ENCODE results near the gene CYP2S1.

CYP2S1 gene

GRCh38 chr19:41238244-41238643 lies 45.2 kb downstream of the CYP2S1 start:
- no peak for TF ChIP-seq CTCF (IDR thresholded peaks at IDR 0.05; ENCODE audit: control insufficient read depth, extremely low read depth, insufficient read depth)
- no peak overlapping the region for H3K4me3 ChIP-seq (ENCODE audit: low read depth, low read length)
- DNase-seq (ENCODE audit: low read depth) = no peak

- TF ChIP-seq CTCF (IDR thresholded peaks at IDR 0.05; ENCODE audit: control insufficient read depth, extremely low read depth, insufficient read depth) = no peak
- H3K4me3 ChIP-seq (ENCODE audit: low read depth, low read length) = no peak overlapping the region
- no peak for DNase-seq (ENCODE audit: low read depth)
Observed at GRCh38 chr19:41239363-41239762, 46.3 kb downstream of the CYP2S1 start.

- no peak overlapping the region for H3K4me3 ChIP-seq (ENCODE audit: low read depth, low read length)
- TF ChIP-seq CTCF (IDR thresholded peaks at IDR 0.05; ENCODE audit: control insufficient read depth, extremely low read depth, insufficient read depth) = no peak
- DNase-seq (ENCODE audit: low read depth) = no peak
Observed at GRCh38 chr19:41239961-41240574, 47.0 kb downstream of the CYP2S1 start.

GRCh38 chr19:41241859-41242258 lies 48.8 kb downstream of the CYP2S1 start:
- no peak overlapping the region for H3K4me3 ChIP-seq (ENCODE audit: low read depth, low read length)
- no peak for TF ChIP-seq CTCF (IDR thresholded peaks at IDR 0.05; ENCODE audit: control insufficient read depth, extremely low read depth, insufficient read depth)
- no peak for DNase-seq (ENCODE audit: low read depth)

GRCh38 chr19:41244117-41244516 lies 51.1 kb downstream of the CYP2S1 start:
- no peak for TF ChIP-seq CTCF (IDR thresholded peaks at IDR 0.05; ENCODE audit: control insufficient read depth, extremely low read depth, insufficient read depth)
- no peak overlapping the region for H3K4me3 ChIP-seq (ENCODE audit: low read depth, low read length)
- DNase-seq (ENCODE audit: low read depth) = no peak

- no peak for TF ChIP-seq CTCF (IDR thresholded peaks at IDR 0.05; ENCODE audit: control insufficient read depth, extremely low read depth, insufficient read depth)
Observed at GRCh38 chr19:41245843-41246242, 52.8 kb downstream of the CYP2S1 start.

GRCh38 chr19:41248895-41249294 lies 55.9 kb downstream of the CYP2S1 start:
- TF ChIP-seq CTCF (IDR thresholded peaks at IDR 0.05; ENCODE audit: control insufficient read depth, extremely low read depth, insufficient read depth) = no peak
- no peak overlapping the region for H3K4me3 ChIP-seq (ENCODE audit: low read depth, low read length)
- no peak for DNase-seq (ENCODE audit: low read depth)

More at GRCh38 chr19:41245843-41246242, 52.8 kb downstream of the CYP2S1 start:
- DNase-seq (ENCODE audit: low read depth) = no peak
- H3K4me3 ChIP-seq (ENCODE audit: low read depth, low read length) = no peak overlapping the region
